Middle frontal gyrus (tissue), 1 donor: Measurements from ENCODE around the gene CFAP91.

Experiments used
- DNase-seq: peaks from one replicate; pipeline ENCODE4 v3.0.0-alpha.2; 2015; ENCODE audit warnings: low spot score; ENCODE audit errors: extremely low spot score

CFAP91 gene

GRCh38 chr3:119741657-119742590 is 39.1 kb downstream of the CFAP91 start:
- DNase-seq: no peak

- no peak for DNase-seq
These were observed 41.1 kb downstream of the CFAP91 start for GRCh38 chr3:119743921-119744320.

- no peak for DNase-seq
These were observed 43.1 kb downstream of the CFAP91 start for GRCh38 chr3:119745942-119746341.

GRCh38 chr3:119746423-119746822 is 43.6 kb downstream of the CFAP91 start:
- no peak for DNase-seq

- DNase-seq: no peak
These were observed 44.5 kb downstream of the CFAP91 start for GRCh38 chr3:119747357-119747756.

- DNase-seq: no peak
These were observed 46.2 kb downstream of the CFAP91 start for GRCh38 chr3:119748991-119749390.

GRCh38 chr3:119751423-119751822 is 48.6 kb downstream of the CFAP91 start:
- no peak for DNase-seq
